ENCODE data around the gene NRF1. TPM values are rescaled to one million over a fixed set of nuclear protein-coding genes. Genes with fewer than 3 reads are reported as not detected.

NRF1 gene
- total RNA-seq, 1 experiment from 2014 or later, result 25.9 TPM

GRCh38 chr7:129777195-129777844, 165.8 kb downstream of the NRF1 start:
- intact Hi-C loops (cut with micrococcal nuclease), result no loop called here
- H3K4me2 ChIP-seq (ENCODE audit: low read length), result no peak overlapping the region
- TF ChIP-seq TCF7L2 (IDR thresholded peaks at IDR 0.05; ENCODE audit: borderline replicate concordance, extremely low read depth, insufficient read depth, insufficient read length), result peak; percentile 45
- TF ChIP-seq SP1 (IDR thresholded peaks at IDR 0.05; ENCODE audit: low read depth), result no peak
- no peak for TF ChIP-seq CEBPB (IDR thresholded peaks at IDR 0.05; ENCODE audit: low read depth)
- TF ChIP-seq, protein P1, sequence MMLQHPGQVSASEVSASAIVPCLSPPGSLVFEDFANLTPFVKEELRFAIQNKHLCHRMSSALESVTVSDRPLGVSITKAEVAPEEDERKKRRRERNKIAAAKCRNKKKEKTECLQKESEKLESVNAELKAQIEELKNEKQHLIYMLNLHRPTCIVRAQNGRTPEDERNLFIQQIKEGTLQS (IDR thresholded peaks at IDR 0.05), result no peak
- no peak for TF ChIP-seq YY1 (IDR thresholded peaks at IDR 0.05; ENCODE audit: extremely low read depth, insufficient replicate concordance, low read depth, low read length)
- H3K4me3 ChIP-seq (replicated peaks in 1 of 2; ENCODE audit: low read depth in 1 of 2, low read length in 2 of 2), result no peak overlapping the region
- ChIA-PET RAD21 (ENCODE audit: low non-redundant PET in 1 of 2, low total read pairs in 2 of 2, uncharacterized antibody in 2 of 2, unreplicated experiment in 2 of 2) (no interaction called here), POLR2A (no interaction called here), CTCF (no interaction called here)
- ATAC-seq (no peak), DNase-seq (ENCODE audit: low read depth, low spot score) (no peak)
- H4K20me1 ChIP-seq (ENCODE audit: insufficient read depth), result no peaks in the 10 kb centered on the region
- no peak overlapping the region for H3K9ac ChIP-seq (ENCODE audit: low read length)
- BruUV-seq (replicated peaks), result no TSS peak
- H3K9me2 ChIP-seq (ENCODE audit: insufficient read depth), result no peaks in the 10 kb centered on the region
- H2AFZ ChIP-seq (ENCODE audit: low read depth, low read length, poor library complexity, severe bottlenecking), result no peak overlapping the region
- H3K79me2 ChIP-seq (ENCODE audit: insufficient read depth, low read length), result peaks cover 44% of the 10 kb centered on the region
- no peaks in the 10 kb centered on the region for H3K36me3 ChIP-seq (ENCODE audit: control insufficient read depth in 1 of 2, insufficient read depth in 2 of 2, low read length in 2 of 2)
- peaks cover 23 to 29% of the 10 kb centered on the region in 2 experiments for H3K4me1 ChIP-seq (ENCODE audit: control insufficient read depth in 1 of 2, insufficient read depth in 2 of 2, low read length in 2 of 2)
- H3K27ac ChIP-seq (ENCODE audit: low read depth, low read length), result no peak overlapping the region; the same call in 1 of the 2 replicates
- no peaks in the 10 kb centered on the region for H3K9me3 ChIP-seq (ENCODE audit: control insufficient read depth in 1 of 2, insufficient read depth in 1 of 2, low read depth in 1 of 2, low read length in 2 of 2)
- H3K27me3 ChIP-seq (ENCODE audit: insufficient read depth, low read length), result no peaks in the 10 kb centered on the region

- Histone ChIP-seq H3K9me3 (ENCODE audit: control insufficient read depth in 1 of 2, insufficient read depth in 1 of 2, low read depth in 1 of 2, low read length in 2 of 2) (no peaks in the 10 kb centered on the region), H3K4me2 (ENCODE audit: low read length) (peak overlapping the region; percentile 82), H3K4me1 (ENCODE audit: control insufficient read depth in 1 of 2, insufficient read depth in 2 of 2, low read length in 2 of 2) (peaks cover 23 to 29% of the 10 kb centered on the region in 2 experiments), H3K27me3 (ENCODE audit: insufficient read depth, low read length) (no peaks in the 10 kb centered on the region), H3K9ac (ENCODE audit: low read length) (peak overlapping the region; percentile 76), H4K20me1 (ENCODE audit: insufficient read depth) (no peaks in the 10 kb centered on the region), H3K27ac (ENCODE audit: low read depth, low read length) (peak overlapping the region; percentile 94; the same call in 1 of the 2 replicates), H3K36me3 (ENCODE audit: control insufficient read depth in 1 of 2, insufficient read depth in 2 of 2, low read length in 2 of 2) (no peaks in the 10 kb centered on the region), H3K79me2 (ENCODE audit: insufficient read depth, low read length) (peaks cover 44% of the 10 kb centered on the region), H3K9me2 (ENCODE audit: insufficient read depth) (no peaks in the 10 kb centered on the region), H3K4me3 (replicated peaks in 1 of 2; ENCODE audit: low read depth in 1 of 2, low read length in 2 of 2) (peak overlapping the region; percentile 84 to 87), H2AFZ (ENCODE audit: low read depth, low read length, poor library complexity, severe bottlenecking) (no peak overlapping the region)
- POLR2A ChIA-PET, result no interaction called here
- RAD21 ChIA-PET (ENCODE audit: low non-redundant PET in 1 of 2, low total read pairs in 2 of 2, uncharacterized antibody in 2 of 2, unreplicated experiment in 2 of 2), result no interaction called here
- intact Hi-C loops (cut with micrococcal nuclease), result loop anchor here (2.0 kb wide), 1 partner anchor 233 kb away; no protein-coding TSS in a partner anchor
- DNase-seq (ENCODE audit: low read depth, low spot score), result no peak
- no peak for ATAC-seq
- CTCF ChIA-PET, result no interaction called here
- BruUV-seq (replicated peaks), result TSS peak; percentile 47
- no peak for TF ChIP-seq EZH2 (IDR thresholded peaks at IDR 0.05)
- TF ChIP-seq EGR1 (IDR thresholded peaks at IDR 0.05; ENCODE audit: low read depth), result no peak
- TF ChIP-seq, protein P2, sequence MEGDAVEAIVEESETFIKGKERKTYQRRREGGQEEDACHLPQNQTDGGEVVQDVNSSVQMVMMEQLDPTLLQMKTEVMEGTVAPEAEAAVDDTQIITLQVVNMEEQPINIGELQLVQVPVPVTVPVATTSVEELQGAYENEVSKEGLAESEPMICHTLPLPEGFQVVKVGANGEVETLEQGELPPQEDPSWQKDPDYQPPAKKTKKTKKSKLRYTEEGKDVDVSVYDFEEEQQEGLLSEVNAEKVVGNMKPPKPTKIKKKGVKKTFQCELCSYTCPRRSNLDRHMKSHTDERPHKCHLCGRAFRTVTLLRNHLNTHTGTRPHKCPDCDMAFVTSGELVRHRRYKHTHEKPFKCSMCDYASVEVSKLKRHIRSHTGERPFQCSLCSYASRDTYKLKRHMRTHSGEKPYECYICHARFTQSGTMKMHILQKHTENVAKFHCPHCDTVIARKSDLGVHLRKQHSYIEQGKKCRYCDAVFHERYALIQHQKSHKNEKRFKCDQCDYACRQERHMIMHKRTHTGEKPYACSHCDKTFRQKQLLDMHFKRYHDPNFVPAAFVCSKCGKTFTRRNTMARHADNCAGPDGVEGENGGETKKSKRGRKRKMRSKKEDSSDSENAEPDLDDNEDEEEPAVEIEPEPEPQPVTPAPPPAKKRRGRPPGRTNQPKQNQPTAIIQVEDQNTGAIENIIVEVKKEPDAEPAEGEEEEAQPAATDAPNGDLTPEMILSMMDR (IDR thresholded peaks at IDR 0.05 in 2 of 3, conservative IDR thresholded peaks at IDR 0.05 in 1 of 3; ENCODE audit: borderline replicate concordance in 1 of 3, insufficient read depth in 1 of 3, low read depth in 2 of 3, low read length in 2 of 3), result no peak
- TF ChIP-seq CBX3 (IDR thresholded peaks at IDR 0.05; ENCODE audit: low read depth), result no peak
- TF ChIP-seq, protein P3, sequence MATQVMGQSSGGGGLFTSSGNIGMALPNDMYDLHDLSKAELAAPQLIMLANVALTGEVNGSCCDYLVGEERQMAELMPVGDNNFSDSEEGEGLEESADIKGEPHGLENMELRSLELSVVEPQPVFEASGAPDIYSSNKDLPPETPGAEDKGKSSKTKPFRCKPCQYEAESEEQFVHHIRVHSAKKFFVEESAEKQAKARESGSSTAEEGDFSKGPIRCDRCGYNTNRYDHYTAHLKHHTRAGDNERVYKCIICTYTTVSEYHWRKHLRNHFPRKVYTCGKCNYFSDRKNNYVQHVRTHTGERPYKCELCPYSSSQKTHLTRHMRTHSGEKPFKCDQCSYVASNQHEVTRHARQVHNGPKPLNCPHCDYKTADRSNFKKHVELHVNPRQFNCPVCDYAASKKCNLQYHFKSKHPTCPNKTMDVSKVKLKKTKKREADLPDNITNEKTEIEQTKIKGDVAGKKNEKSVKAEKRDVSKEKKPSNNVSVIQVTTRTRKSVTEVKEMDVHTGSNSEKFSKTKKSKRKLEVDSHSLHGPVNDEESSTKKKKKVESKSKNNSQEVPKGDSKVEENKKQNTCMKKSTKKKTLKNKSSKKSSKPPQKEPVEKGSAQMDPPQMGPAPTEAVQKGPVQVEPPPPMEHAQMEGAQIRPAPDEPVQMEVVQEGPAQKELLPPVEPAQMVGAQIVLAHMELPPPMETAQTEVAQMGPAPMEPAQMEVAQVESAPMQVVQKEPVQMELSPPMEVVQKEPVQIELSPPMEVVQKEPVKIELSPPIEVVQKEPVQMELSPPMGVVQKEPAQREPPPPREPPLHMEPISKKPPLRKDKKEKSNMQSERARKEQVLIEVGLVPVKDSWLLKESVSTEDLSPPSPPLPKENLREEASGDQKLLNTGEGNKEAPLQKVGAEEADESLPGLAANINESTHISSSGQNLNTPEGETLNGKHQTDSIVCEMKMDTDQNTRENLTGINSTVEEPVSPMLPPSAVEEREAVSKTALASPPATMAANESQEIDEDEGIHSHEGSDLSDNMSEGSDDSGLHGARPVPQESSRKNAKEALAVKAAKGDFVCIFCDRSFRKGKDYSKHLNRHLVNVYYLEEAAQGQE (IDR thresholded peaks at IDR 0.05; ENCODE audit: low read depth), result no peak
- TF ChIP-seq SIN3A (IDR thresholded peaks at IDR 0.05; ENCODE audit: low read depth), result no peak
- TF ChIP-seq YY1 (IDR thresholded peaks at IDR 0.05; ENCODE audit: extremely low read depth, insufficient replicate concordance, low read depth, low read length), result no peak
- TF ChIP-seq POLR2AphosphoS5 (IDR thresholded peaks at IDR 0.05; ENCODE audit: low read depth, low read length), result no peak
Observed at GRCh38 chr7:129777993-129778769, 166.7 kb downstream of the NRF1 start.
